WTC11 (cell line): Measurements from ENCODE around the gene ADGRG7.
"Not testable (repeated sequence)": the region's sequence is repeated elsewhere in the genome, so short reads cannot be mapped to it uniquely, and the experiment has no call there.

Experiments
- ATF1 ChIP-seq: sonication (generic); formaldehyde crosslinking; IDR thresholded peaks from 2 replicates; pipeline ENCODE4 v1.8.1; 2023; ENCODE audit warnings: mild to moderate bottlenecking, moderate library complexity, missing genetic modification reagents
- CBFB ChIP-seq: sonication (generic); formaldehyde crosslinking; IDR thresholded peaks from 2 replicates; pipeline ENCODE4 v1.8.1; 2022; ENCODE audit warnings: mild to moderate bottlenecking, low read depth, missing genetic modification reagents
- CTCF ChIP-seq: fragments of 200-600 bp; IDR thresholded peaks from 2 replicates; pipeline ENCODE4 v1.8.0; 2022; ENCODE audit warnings: antibody characterized with exemption
- GABPB1 ChIP-seq: sonication (generic); formaldehyde crosslinking; IDR thresholded peaks from 2 replicates; pipeline ENCODE4 v1.8.1; 2023; ENCODE audit warnings: mild to moderate bottlenecking, missing genetic modification reagents
- NR3C1 ChIP-seq: sonication (generic); formaldehyde crosslinking; conservative IDR thresholded peaks from 2 replicates; pipeline ENCODE4 v1.8.1; 2023; ENCODE audit warnings: low read depth, mild to moderate bottlenecking, missing genetic modification reagents
- TEAD4 ChIP-seq: sonication (generic); formaldehyde crosslinking; IDR thresholded peaks from 2 replicates; pipeline ENCODE4 v1.8.0; 2022; ENCODE audit warnings: mild to moderate bottlenecking, missing genetic modification reagents
- TF ChIP-seq, protein P1 (sequence below): fragments of 250-450 bp; sonication (Bioruptor Pico); IDR thresholded peaks from 2 replicates; pipeline ENCODE4 v2.1.2; 2022; ENCODE audit warnings: mild to moderate bottlenecking, moderate library complexity

GRCh38 chr3:100666699-100667098 is 57.3 kb downstream of the ADGRG7 start:
- TF ChIP-seq CTCF; CBFB (CRISPR knock-in tag); ATF1 (CRISPR knock-in tag); NR3C1 (CRISPR knock-in tag); GABPB1 (CRISPR knock-in tag); TEAD4 (CRISPR knock-in tag): not testable (repeated sequence)
- TF ChIP-seq, protein P1, sequence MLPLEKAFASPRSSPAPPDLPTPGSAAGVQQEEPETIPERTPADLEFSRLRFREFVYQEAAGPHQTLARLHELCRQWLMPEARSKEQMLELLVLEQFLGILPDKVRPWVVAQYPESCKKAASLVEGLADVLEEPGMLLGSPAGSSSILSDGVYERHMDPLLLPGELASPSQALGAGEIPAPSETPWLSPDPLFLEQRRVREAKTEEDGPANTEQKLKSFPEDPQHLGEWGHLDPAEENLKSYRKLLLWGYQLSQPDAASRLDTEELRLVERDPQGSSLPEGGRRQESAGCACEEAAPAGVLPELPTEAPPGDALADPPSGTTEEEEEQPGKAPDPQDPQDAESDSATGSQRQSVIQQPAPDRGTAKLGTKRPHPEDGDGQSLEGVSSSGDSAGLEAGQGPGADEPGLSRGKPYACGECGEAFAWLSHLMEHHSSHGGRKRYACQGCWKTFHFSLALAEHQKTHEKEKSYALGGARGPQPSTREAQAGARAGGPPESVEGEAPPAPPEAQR (CRISPR knock-in tag): not testable (repeated sequence)
